ENCODE data around the gene CTXND1.

Gene CTXND1

GRCh38 chr15:80176443-80176842 lies 75.6 kb downstream of the CTXND1 start:
- no peak for TF ChIP-seq CTCF (IDR thresholded peaks at IDR 0.05; ENCODE audit: extremely low read depth, missing control alignments)
- no peak for DNase-seq (ENCODE audit: low spot score)

- no peak for DNase-seq (ENCODE audit: low spot score)
- no peak for TF ChIP-seq CTCF (IDR thresholded peaks at IDR 0.05; ENCODE audit: extremely low read depth, missing control alignments)
Observed at GRCh38 chr15:80175436-80175835, 76.6 kb downstream of the CTXND1 start.

DNA sequence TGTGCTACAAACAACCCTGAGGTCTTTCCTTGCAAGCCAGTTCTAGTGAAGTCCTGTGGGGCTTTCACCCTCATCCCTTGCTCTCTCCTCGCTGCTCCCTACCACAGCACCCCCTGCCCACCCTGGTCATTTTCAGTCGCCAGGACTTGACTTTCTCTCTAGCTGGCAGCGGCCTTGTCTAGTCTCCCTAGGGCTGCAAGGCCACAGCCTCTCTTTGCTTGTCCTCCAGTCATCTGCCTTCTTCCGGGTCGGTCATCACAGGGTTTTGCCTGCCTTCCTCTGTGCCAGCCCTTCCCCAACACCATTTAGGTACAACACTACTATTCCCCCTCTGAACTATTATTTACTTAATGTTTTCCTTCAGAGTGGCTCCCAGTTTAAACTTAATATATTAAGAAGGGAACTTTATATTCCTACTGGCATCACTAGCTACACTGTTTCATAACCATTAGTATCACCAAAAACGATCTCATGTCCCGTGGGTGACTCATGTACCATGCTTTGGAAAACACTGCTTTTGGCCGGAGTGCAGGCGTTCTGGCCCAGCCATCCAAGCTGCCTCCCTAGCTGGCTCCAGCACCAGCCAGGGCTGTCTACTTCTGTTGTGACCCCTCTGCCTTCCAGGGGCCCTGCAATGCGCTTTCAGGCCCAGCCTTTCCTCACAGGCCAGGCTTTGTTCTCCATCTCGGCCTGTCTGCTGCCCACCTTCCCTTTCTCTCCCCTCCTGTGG lies 77.8 kb downstream of the CTXND1 start:
- TF ChIP-seq CTCF (IDR thresholded peaks at IDR 0.05; ENCODE audit: extremely low read depth, missing control alignments) = no peak
- no peak for DNase-seq (ENCODE audit: low spot score)

DNA sequence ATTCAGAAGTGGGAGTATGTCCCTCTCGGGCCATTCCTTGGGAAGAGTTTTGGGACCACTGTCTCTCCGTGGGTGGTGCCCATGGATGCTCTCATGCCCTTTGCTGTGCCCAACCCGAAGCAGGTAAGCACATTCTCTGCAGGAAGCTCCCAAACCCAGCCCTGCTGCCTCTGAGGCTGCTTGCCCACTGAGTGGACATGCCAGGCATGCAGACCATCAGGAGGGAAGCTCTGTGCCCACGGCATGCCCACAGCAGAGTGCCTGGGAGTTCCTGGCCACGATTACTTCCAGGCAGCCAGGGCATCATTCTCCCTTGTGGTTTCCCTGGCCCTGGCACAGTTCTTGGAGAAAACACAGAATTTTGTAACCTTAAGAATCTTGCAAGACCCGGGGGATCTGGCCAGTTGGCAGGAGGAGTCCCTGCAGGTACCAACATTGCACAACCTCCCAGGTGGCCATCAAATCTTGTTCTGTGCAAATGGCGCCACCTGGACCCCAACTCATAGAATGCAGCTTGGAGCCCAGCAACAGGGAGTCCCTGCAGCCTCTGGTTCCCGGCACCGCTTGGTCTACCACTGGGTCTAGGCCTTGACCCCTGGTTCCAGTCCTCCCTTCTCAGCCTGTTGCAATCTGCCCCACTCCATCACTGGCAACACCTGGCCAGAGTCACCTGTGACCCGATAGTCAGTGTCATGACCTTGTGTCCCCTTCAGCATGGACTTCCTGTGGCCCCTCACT lies 78.8 kb downstream of the CTXND1 start:
- peak; percentile 78 for TF ChIP-seq CTCF (IDR thresholded peaks at IDR 0.05; ENCODE audit: extremely low read depth, missing control alignments)
- DNase-seq (ENCODE audit: low spot score) = peak; percentile 75

- TF ChIP-seq CTCF (IDR thresholded peaks at IDR 0.05; ENCODE audit: extremely low read depth, missing control alignments) = no peak
- DNase-seq (ENCODE audit: low spot score) = no peak
Observed at GRCh38 chr15:80172401-80172800, 79.6 kb downstream of the CTXND1 start.

- no peak for TF ChIP-seq CTCF (IDR thresholded peaks at IDR 0.05; ENCODE audit: extremely low read depth, missing control alignments)
Observed at GRCh38 chr15:80171787-80172186, 80.2 kb downstream of the CTXND1 start.

GRCh38 chr15:80170596-80170995 lies 81.4 kb downstream of the CTXND1 start:
- DNase-seq (ENCODE audit: low spot score) = no peak
- no peak for TF ChIP-seq CTCF (IDR thresholded peaks at IDR 0.05; ENCODE audit: extremely low read depth, missing control alignments)

More at GRCh38 chr15:80171787-80172186, 80.2 kb downstream of the CTXND1 start:
- no peak for DNase-seq (ENCODE audit: low spot score)

Measured in GM20000 (cell line).